HFFc6 (cell line): ENCODE data around the gene ATXN7L1. TPM values are rescaled to one million over a fixed set of nuclear protein-coding genes. Genes with fewer than 3 reads are reported as not detected.

Experiments
- DNase-seq: peaks from one replicate; pipeline ENCODE4 v3.0.0-alpha.2; 2018
- H3K27ac Mint-ChIP-seq: 2 replicates; pipeline ENCODE4 v1.8.0; 2020; ENCODE audit warnings: mild to moderate bottlenecking, mixed read lengths
- H3K27me3 Mint-ChIP-seq: 2 replicates; pipeline ENCODE4 v1.8.0; 2021; ENCODE audit warnings: mild to moderate bottlenecking, moderate library complexity, mixed read lengths; ENCODE audit not compliant: insufficient read depth
- H3K36me3 Mint-ChIP-seq: 2 replicates; pipeline ENCODE4 v1.8.0; 2021; ENCODE audit warnings: low read depth, mixed read lengths
- H3K4me1 Mint-ChIP-seq: 2 replicates; pipeline ENCODE4 v1.8.0; 2020; ENCODE audit warnings: low read depth, mixed read lengths
- H3K4me3 Mint-ChIP-seq: 2 replicates; pipeline ENCODE4 v1.8.0; 2020; ENCODE audit warnings: mild to moderate bottlenecking, moderate library complexity, mixed read lengths
- H3K9me3 Mint-ChIP-seq: 2 replicates; pipeline ENCODE4 v1.8.0; 2020; ENCODE audit warnings: mild to moderate bottlenecking, mixed read lengths
- CTCF ChIP-seq: fragments of 200-600 bp; sonication (generic); IDR thresholded peaks from 2 replicates; pipeline ENCODE4 v1.5.0; 2021; ENCODE audit warnings: antibody characterized with exemption, mild to moderate bottlenecking
- total RNA-seq, 6 experiments: library from RNA; stranded (reverse); fragmentation: NEBNext Ultra II Directional; extraction: Animal tissue kit (Norgen Biotek cat#: 25700); gene quantifications; 2 replicates in 1 of 6; 3 replicates in 5 of 6; pipeline ENCODE4 v1.2.3, GENCODE V29; 2021

The ATXN7L1 gene
- total RNA-seq, 6 experiments from 2014 or later = 8.4 to 11.4 (median 9.8) TPM

GRCh38 chr7:105621176-105621575 lies 255.2 kb downstream of the ATXN7L1 start:
- Mint-ChIP-seq H3K4me1 (peaks cover 8% of the 10 kb centered on the region; the same call in 1 of the 2 replicates), H3K36me3 (peaks cover 18% of the 10 kb centered on the region), H3K27ac (no peak overlapping the region), H3K4me3 (no peak overlapping the region), H3K27me3 (no peaks in the 10 kb centered on the region), H3K9me3 (no peaks in the 10 kb centered on the region)
- no peak for DNase-seq
- no peak for TF ChIP-seq CTCF

- Mint-ChIP-seq H3K4me3 (no peak overlapping the region), H3K36me3 (peaks cover 10% of the 10 kb centered on the region; the same call in 1 of the 2 replicates), H3K27ac (no peak overlapping the region), H3K4me1 (peaks cover 8% of the 10 kb centered on the region; the same call in 1 of the 2 replicates), H3K27me3 (no peaks in the 10 kb centered on the region), H3K9me3 (no peaks in the 10 kb centered on the region)
- DNase-seq = no peak
- TF ChIP-seq CTCF = no peak
Observed at GRCh38 chr7:105619590-105619989, 256.8 kb downstream of the ATXN7L1 start.

- peaks cover 7% of the 10 kb centered on the region for H3K36me3 Mint-ChIP-seq
- no peak overlapping the region for H3K4me3 Mint-ChIP-seq
- no peaks in the 10 kb centered on the region for H3K9me3 Mint-ChIP-seq
- no peak for DNase-seq
- H3K4me1 Mint-ChIP-seq = peaks cover 8% of the 10 kb centered on the region; the same call in 1 of the 2 replicates
- no peaks in the 10 kb centered on the region for H3K27me3 Mint-ChIP-seq
- no peak for TF ChIP-seq CTCF
- no peak overlapping the region for H3K27ac Mint-ChIP-seq
Observed at GRCh38 chr7:105618016-105618296, 258.4 kb downstream of the ATXN7L1 start.

GRCh38 chr7:105617280-105618015 lies 259.0 kb downstream of the ATXN7L1 start:
- no peak overlapping the region for H3K4me3 Mint-ChIP-seq

GRCh38 chr7:105614341-105614840 lies 262.0 kb downstream of the ATXN7L1 start:
- H3K9me3 Mint-ChIP-seq = no peaks in the 10 kb centered on the region
- no peak overlapping the region for H3K4me3 Mint-ChIP-seq
- H3K4me1 Mint-ChIP-seq = peaks cover 8% of the 10 kb centered on the region
- H3K27me3 Mint-ChIP-seq = no peaks in the 10 kb centered on the region
- H3K36me3 Mint-ChIP-seq = peaks cover 7% of the 10 kb centered on the region
- no peak overlapping the region for H3K27ac Mint-ChIP-seq
- no peak for DNase-seq
- no peak for TF ChIP-seq CTCF

More at GRCh38 chr7:105617280-105618015, 259.0 kb downstream of the ATXN7L1 start:
- H3K9me3 Mint-ChIP-seq = no peaks in the 10 kb centered on the region
- no peaks in the 10 kb centered on the region for H3K27me3 Mint-ChIP-seq
- H3K36me3 Mint-ChIP-seq = peaks cover 7% of the 10 kb centered on the region
- peaks cover 8% of the 10 kb centered on the region; the same call in 1 of the 2 replicates for H3K4me1 Mint-ChIP-seq
- no peak for TF ChIP-seq CTCF
- DNase-seq = no peak
- no peak overlapping the region for H3K27ac Mint-ChIP-seq
